ENCODE measurements around the gene TRIM14.
A peak's percentile ranks its signal among the peaks of the same experiment; 100 is the strongest.
"Not testable (repeated sequence)": the region's sequence is repeated elsewhere in the genome, so short reads cannot be mapped to it uniquely, and the experiment has no call there.

Gene TRIM14

GRCh38 chr9:98083566-98084183 is 35.3 kb downstream of the TRIM14 start:
- no peak for DNase-seq (ENCODE audit: low read depth)

GRCh38 chr9:98083061-98083501 is 35.9 kb downstream of the TRIM14 start:
- DNase-seq (ENCODE audit: low read depth): no peak

DNA sequence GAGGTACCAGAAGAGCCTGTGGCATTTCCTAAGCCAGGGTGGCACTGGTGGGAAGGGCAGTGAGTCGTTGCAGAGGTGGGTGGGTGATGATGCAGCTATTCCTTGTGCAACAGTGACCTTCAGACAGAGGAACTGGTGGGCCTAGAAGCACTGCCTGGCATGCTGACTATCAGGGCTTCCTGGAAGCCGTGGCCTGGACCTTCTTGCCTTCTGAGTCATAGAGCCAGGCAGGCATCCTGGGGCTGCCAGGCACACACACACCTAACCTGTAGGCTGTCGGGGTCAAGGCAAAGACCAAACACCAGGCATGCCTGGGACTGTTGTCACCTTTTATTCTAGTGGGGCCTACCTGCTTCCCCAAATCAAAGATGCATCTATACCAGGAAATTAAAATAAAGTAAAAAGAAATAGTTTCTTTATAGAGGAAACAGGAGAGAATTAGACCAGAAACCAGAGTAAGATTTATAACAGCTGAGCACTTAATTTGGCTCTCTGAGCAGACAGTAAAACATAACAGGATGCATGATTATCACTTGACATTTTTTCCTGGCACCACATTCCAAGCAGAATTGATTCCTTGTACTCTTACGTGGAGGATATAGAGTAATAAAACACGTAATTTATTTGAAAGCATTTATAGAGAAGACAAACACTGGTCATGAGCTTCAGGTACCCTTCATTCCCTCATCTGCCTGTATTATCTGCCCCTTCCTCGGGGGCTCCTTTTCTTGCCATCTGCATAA is 37.4 kb downstream of the TRIM14 start:
- peak; percentile 41 for DNase-seq (ENCODE audit: low read depth)

GRCh38 chr9:98080780-98081179 is 38.2 kb downstream of the TRIM14 start:
- DNase-seq (ENCODE audit: low read depth): no peak

GRCh38 chr9:98080326-98080725 is 38.7 kb downstream of the TRIM14 start:
- DNase-seq (ENCODE audit: low read depth): no peak

GRCh38 chr9:98078895-98079294 is 40.1 kb downstream of the TRIM14 start:
- DNase-seq (ENCODE audit: low read depth): no peak

DNA sequence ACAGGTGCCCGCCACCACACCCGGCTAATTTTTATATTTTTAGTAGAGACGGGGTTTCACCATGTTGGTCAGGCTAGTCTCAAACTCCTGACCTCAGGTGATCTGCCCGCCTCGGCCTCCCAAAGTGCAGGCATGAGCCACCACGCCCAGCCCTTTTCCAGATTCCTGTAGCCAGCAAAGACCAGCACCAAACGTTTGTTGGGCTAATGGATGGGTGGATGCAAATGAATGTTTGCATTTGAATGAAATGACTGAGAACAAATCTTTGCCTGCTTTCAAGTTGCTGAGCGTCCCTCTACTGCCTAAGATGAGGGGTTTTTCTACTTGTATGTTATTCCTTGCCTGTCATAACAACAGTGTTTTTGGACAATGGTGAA is 42.5 kb downstream of the TRIM14 start:
- not testable (repeated sequence) for DNase-seq (ENCODE audit: low read depth)

DNA sequence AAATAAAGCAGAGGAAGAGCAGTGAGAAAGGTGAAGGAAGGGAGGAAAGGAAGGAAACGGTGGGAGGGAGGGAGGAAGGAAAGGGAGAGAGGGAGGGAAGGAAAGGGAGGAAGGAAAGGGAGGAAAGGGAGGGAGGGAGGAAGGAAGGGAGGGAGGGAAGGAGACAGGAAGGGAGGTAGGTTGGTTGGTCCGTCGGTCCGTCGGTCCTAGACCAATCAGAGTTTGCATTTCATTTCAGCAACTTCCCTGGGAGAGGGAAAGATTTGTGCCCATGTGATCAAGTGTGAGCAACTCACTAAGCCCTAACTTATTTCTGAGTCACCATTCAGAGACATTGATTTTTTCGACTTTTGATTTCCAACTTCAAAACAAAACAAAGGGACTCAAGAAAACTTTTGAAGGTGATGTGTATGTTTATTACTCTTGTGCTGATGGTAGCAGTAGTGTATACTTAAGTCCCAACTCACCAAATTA is 43.7 kb downstream of the TRIM14 start:
- no peak for DNase-seq (ENCODE audit: low read depth)

DNA sequence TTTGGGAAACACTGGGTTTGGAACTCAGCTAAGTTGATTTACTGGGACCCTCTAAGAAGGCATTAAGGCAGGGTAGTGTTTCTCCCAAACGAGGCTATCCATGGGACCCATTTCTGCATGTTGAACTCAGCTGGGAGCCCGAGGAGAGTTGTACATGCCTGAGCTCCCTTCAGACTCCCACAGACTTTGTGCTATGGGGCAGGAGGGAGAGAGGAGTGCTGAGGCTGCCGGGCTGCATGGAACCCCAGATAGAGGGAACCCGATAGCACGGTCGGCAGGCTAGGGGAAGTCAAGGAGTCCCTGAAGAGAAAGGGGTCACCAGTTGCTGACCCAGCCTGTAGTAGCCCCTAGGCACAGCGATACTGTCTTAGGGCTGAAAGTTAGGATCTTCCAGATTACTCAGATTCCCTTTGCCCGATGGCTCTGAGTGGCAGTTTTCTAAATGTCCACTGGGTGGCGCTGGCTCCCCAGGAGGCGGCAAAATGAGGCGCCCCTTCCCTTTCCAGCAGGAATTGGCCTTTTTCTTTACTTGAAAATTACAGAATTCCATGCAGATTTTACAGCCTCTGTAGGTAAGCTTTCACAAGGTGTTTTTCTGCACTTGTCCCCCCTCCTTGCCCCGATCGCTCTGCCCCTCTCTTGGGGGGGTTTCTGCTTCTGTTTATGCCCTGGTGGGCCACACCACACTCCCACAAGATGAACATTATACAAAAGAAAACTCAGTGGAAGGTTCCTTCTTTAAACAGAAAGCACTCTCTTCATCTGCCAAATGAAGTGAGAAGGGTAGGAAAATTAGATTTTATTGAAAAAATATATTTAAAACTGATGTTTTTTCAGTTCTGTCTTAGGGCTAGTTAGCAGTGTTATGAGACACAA is 44.7 kb downstream of the TRIM14 start:
- DNase-seq (ENCODE audit: low read depth): peak; percentile 52

DNA sequence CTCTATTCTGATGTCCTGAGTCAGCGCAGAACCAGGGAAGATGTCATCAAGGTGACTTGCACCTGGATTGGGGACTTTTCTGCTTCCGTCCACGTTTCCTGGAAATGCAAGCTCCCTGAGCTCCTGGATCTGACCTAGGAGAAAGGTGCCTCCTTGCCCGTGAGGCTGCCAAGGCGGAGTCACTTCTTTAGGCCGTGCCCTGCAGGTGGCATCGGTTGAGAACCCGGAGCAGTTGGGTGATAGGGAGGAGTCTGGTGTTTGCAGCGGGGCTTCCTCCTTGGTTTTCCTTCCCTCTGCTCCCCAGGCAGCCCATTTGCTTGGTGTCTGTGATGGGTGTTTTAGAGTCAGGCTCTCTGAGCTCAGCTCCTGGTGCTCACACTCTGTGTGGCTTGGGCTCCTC is 47.3 kb downstream of the TRIM14 start:
- DNase-seq (ENCODE audit: low read depth): no peak

DNA sequence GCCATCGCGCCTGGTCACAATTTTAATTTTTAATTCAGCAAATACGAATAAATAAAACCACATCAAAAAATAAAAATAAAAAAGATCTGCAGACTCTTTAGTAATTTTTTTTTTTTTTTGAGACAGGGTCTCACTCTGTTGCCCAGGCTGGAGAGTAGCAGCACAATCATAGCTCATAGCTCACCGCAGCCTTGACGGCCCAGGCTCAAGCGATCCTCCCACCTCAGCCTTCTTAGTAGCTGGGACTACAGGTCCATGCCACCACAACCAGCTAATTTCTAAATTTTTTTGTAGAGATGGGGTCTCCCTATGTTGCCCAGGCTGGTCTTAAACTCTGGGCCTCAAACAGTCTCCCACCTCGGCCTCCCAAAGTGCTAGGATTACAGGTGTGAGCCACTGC is 48.3 kb downstream of the TRIM14 start:
- no peak for DNase-seq (ENCODE audit: low read depth)

- DNase-seq (ENCODE audit: low read depth): no peak
Observed at GRCh38 chr9:98069551-98069950, 49.5 kb downstream of the TRIM14 start.

GRCh38 chr9:98067184-98067583 is 51.8 kb downstream of the TRIM14 start:
- no peak for DNase-seq (ENCODE audit: low read depth)

GRCh38 chr9:98066235-98066634 is 52.8 kb downstream of the TRIM14 start:
- no peak for DNase-seq (ENCODE audit: low read depth)

DNA sequence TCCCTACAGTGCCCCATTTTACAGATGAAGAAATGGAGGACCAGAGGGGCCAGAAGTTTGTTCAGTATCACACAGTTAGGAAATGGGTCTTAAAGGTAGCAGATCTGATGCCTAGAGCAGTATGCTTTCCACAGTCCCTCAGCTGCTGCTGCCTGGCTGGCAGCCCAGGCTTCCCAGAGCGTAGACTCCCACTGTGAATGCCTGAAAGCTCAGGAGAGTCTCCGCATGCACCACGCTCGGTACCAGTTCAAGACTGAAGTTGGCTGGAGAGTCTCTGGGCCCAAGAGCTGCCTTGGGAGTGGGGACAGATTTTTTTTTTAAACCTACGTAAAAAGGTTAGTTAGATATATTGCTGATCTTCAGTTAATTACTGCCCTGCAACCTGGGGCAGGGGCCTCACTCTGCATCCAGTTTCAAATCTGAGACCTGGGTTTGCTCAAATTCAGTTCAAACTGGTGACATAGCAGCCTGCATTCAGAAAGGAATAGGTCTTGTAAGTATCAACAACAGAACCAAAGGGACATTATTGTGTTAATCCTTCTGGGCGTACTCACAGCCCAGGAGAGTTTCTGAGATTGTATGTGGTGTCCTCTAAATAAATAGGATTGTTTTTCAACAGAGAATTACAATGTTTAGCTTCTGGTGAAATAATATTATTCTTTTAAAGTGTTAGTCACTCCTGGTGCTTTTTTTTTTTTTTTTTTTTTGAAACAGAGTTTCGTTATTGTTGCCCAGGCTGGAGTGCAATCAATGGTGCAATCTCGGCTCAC is 54.2 kb downstream of the TRIM14 start:
- DNase-seq (ENCODE audit: low read depth): no peak

DNA sequence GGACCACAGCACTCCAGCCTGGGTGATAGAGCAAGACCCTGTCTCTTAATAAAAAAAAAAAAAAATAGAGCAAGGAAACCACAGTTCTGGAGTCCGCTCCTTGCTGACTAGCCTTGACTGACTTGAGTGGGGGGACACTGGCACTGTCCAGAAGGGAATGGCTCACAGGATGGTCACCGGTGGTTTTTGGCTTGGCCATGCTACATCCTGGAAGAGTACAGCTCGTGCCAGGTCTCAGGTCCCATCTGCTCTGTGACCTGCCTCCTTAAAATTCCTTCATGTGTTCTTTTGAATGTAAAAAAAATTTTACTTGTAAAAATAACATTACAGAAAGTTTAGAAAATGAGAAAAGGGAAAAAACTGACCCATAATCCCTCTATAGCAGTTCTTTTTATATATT is 56.9 kb downstream of the TRIM14 start:
- DNase-seq (ENCODE audit: low read depth): no peak

DNA sequence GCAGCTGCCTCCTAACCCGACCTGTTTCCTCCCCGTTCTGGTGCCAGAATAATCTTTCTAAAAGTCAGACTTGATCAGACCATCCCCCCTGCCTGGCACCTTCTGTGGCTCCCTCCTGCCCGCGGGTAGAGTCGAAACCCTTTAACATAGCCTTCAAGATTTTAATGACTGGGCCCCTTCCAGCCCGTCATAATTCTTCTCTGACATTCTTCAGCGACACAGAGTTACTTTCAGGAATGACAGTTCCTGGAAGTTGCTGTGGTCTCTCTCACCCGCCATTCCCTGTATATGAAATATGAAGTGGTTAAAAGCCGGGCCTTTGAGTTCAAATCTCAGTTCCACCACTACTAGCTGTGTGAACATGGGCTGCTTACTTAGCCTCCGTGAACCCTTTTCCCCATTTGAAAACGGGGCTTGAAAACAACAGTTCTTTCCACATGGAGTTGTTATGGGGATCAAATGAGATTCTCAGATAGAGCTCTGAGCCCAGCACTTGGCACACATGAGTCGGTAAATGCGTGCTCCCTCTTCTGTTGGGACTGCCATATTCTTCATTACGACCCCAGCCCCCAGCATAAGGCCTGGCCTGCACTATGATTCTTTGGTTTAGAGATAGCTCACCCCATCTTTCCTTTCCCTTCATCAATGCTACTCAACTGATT is 61.8 kb downstream of the TRIM14 start:
- DNase-seq (ENCODE audit: low read depth): no peak

DNA sequence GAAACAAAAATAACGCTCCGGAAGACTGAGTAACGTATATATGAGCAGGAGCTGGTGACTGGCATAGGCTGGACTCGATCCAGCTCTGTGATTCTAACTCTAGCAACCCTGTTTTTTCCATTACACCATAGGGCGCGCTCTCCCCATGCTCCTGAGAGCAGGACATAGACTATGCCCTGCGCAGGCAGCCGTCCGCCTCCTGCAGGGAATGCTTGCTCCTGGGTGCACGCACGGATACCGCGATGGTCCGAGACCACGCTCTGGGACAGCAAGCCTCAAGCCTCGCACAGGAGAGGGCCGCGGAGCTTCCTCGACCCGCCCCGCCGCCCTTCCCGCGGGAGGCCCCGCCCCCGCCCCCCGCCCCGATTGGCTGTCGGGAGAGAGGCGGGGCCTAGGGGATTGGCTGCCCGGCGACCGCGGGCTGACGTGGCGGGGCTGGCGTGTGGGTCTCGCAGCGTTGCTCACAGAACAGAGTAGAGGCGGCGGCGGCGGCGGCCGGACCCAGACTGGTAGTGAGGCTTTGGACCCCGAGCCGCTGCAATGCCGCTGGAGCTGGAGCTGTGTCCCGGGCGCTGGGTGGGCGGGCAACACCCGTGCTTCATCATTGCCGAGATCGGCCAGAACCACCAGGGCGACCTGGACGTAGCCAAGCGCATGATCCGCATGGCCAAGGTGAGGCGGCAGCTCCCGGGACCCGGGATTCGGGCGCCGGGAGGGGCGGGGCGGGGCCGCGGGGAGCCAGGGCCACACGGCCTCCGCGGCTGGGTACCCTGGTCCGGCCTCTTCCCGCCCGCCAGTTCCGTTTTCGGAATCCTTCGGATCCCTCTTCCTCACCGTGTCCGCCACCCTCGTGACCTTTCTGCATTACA is 62.5 kb downstream of the TRIM14 start, which contains the start of gene NANS:
NANS (plus strand) TSS at position 464 of the 869 bp plus-strand sequence; CDS start at position 541, 77 bp downstream.
- peak; percentile 94 for DNase-seq (ENCODE audit: low read depth)

- no peak for DNase-seq (ENCODE audit: low read depth)
Observed at GRCh38 chr9:98054376-98054951, 64.6 kb downstream of the TRIM14 start.

DNA sequence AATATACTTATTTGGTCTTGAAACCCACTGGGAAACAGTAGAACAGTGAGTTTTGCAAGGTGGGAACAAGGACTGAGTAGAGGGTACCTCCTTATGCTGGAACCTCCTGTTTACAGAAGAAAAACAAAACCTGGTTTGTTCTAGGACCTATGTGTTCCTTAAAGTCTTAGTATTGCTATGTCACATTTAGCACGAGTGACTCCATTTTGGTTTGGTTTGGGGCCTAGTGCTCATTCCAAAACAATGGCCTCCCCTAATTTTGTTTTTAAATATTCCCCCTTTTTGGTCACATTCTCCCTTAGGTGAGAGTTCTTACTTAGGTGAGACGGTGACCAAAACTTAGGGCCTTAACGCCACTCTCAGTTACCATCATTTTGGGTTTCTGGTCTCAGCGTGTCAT is 68.7 kb downstream of the TRIM14 start:
- DNase-seq (ENCODE audit: low read depth): no peak

All from activated T-cell treated with anti-CD3 and anti-CD28 coated beads for 48 hours (primary cell).